LoVo (cell line): ENCODE measurements around the gene DCPS.
"Not testable (repeated sequence)": the region's sequence is repeated elsewhere in the genome, so short reads cannot be mapped to it uniquely, and the experiment has no call there.

Experiments
- DNase-seq: peaks from one replicate; pipeline ENCODE4 v3.0.0-alpha.2; 2016; ENCODE audit warnings: low spot score

DCPS gene

DNA sequence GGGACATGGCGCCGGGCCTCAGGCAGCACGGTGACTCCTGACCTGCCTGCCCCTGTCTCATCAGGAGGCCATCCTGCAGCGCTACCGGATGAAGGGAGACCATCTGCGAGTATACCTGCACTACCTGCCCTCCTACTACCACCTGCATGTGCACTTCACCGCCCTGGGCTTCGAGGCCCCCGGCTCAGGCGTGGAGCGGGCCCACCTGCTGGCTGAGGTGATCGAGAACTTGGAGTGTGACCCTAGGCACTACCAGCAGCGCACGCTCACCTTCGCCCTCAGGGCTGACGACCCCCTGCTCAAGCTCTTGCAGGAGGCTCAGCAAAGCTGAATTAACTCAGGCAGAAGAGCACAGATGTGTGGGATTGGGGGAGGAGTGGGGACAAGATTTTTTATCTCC is 41.4 kb downstream of the DCPS start:
- no peak for DNase-seq

DNA sequence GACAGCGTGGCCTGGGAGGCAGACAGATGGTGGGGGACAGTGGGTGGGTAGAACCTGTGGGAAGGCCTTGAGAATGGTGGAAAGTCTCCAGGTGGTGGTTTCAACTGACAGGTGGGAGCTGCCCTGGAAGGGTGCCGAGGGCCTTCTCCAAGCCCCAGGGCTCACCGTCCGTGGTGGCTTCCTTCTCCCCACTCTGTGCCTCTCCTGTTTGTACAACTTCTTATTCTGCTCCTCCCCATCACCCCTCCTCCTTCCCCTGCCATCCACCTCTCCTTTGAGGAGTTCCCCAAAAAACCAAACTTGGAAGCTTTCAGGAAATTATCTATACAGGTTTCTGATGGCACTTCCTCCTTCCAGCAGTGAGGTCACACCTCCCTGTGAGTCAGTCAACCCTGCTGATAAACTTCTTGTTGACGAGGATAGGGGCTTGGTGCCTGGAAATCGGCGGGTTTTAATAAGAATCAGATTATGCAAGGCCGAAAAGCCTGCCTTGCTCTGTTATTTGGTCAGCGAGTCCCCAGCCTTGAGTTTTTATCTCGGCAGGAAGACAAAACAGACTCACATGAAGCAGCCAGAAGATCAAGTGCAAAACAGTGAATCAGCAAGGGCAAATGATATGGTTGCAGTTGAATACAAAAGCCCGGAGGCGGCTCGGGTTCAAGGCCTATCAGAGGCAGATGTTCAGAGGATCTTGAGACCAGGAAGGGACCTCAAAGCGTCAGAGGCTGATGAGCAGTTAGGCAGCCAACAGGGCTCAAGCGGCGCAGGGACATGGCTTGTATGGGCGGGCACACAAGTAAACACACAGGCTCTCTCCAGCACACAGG is 42.1 kb downstream of the DCPS start:
- DNase-seq = peak; percentile 22

DNA sequence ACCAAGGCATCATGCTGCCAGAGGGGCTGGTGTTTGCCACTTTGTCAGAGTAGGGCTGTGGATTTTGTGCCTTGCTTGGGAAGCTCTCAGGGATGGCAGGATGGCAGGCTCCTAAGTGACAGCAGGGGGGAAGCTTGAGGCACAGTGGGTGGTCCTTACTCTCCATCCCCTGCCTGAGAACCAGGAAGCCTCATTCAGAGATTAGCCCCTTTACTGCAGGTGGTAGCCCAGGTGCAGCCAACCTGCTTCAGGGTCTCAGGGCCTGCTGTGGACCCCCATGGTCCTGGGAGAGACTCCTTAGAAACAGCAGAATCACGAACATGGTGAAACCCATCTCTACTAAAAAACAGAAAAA is 42.7 kb downstream of the DCPS start:
- no peak for DNase-seq

DNA sequence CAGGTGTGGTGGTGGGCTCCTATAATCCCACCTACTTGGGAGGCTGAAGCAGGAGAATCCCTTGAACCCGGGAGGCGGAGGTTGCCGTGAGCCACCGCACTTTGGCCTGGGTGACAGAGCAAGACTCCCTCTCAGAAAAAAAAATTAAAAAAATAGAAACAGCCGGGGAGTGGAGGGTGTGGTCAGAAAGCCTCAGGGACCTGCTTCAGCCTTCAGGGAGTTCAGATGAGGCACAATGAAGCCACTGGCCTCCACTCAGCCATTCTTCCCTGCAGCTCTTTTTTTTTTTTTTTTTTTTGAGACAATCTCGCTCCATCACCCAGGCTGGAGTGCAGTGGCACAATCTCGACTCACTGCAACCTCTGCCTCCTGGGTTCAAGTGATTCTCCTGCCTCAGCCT is 43.1 kb downstream of the DCPS start:
- not testable (repeated sequence) for DNase-seq

DNA sequence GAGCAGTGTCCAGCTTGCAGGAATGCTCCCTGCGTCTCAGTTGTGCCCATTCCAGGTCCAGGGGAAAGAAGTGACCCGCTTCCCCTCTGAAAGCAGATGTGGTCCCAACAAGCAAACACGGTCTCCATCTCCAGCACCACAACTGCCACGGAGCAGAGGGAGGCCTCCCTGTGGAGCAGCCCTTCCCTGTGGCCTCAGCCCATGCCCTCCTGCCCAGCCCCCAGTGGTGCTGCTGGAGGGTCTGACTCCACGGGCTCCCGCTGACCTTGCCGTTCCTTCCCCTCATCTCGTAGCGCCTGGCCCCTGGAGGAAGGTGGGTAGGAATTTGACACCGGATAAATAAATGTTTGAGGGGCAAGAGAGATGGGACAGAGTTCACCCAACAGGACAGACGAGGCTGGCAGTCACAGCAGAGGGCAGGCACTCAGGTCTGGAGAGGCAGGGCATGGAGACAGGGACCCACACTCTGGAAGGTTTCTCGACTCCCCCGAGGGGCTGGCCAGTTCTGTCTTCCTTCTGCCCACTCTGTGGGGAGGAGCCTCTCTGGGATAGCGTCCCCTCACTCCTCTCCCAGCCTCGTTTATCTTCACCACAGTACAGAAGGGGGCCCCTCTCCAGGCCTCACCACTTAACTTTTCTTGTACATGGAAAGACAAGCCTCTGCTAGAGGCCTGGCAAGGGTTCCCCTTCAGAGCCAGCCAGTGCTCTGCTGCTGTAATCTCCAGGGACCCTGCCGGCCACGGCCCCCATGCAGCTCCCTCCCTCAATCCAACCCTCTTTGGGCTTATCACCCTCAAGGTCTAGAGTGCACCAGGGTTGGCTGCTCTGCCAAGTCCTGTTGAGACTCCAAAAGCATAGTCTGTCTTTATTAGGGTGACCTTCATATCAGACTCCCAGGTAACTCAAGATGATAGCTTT is 44.1 kb downstream of the DCPS start:
- no peak for DNase-seq

DNA sequence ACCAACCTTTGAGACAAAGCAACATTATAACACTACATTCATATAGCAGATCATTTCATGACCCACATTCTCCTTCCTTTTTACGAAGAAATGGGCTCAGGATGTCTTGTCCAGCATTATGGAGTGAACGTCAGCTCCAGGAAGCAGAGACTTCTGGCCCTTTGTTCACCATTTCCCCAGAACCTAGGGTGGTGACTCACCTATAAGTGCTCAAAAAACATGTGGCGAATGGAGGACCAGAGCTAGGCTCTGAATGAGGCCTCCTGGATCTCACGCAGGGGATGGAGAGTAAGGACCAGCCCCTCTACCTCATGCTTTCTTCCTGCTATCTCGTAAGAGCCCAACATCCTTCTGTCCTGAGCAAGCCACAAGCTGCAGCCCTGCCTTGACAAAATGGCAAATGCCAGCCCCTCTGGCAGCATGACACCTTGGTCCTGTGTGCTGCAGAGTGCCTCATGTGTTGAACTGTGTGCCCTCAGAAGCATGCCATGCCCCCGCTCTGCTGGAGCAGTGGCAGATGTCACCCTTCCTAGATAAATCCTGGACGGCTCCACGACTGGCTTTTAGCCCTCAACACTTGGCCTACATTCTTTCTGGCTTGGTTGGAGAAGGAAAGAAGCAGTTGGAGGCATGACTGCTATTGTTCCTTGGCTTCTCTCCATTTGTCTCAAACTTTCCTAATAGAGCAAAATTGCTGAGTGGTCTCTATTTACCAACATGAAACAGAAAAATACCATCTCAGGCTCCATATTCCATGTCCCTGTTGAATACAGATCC is 45.1 kb downstream of the DCPS start:
- DNase-seq = no peak

DNA sequence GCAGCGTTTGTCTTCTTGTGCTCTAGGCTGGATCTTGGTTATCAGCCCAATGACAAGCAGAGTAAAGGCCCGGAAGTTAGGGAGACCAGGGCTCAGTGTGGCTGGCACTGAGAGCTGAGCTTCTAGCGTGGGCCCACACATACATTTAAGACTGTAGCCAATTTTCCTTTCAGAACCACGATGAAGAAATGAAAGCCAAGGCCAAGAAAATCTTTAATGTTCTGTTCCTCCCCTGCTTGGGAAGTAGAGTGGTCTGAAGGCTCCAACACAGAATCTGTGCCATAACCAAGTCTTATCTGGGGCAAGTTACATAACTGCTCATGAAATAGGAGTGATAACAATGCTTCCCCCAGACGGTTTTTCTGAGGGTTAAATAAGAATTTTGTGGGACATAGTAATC is 47.0 kb downstream of the DCPS start:
- DNase-seq = no peak

DNA sequence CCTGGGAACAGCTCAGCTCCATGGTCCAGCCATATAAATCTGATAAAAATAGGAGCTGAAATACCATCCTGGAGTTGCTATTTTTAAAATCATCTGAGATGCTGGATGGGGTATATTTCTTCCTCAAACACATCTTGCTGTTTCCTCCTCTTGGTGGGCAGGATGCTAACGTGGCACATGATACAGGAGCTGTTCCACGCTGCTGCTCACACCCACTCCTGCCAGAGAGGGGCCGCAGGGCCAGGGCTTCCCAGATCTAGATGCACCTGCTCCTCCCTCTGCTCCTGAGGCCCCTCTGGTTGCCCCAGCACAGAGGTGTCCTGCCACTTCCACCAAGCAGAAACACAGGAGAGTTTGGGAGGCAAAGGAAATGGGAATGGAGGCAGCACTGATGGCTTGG is 48.3 kb downstream of the DCPS start:
- DNase-seq = no peak

DNA sequence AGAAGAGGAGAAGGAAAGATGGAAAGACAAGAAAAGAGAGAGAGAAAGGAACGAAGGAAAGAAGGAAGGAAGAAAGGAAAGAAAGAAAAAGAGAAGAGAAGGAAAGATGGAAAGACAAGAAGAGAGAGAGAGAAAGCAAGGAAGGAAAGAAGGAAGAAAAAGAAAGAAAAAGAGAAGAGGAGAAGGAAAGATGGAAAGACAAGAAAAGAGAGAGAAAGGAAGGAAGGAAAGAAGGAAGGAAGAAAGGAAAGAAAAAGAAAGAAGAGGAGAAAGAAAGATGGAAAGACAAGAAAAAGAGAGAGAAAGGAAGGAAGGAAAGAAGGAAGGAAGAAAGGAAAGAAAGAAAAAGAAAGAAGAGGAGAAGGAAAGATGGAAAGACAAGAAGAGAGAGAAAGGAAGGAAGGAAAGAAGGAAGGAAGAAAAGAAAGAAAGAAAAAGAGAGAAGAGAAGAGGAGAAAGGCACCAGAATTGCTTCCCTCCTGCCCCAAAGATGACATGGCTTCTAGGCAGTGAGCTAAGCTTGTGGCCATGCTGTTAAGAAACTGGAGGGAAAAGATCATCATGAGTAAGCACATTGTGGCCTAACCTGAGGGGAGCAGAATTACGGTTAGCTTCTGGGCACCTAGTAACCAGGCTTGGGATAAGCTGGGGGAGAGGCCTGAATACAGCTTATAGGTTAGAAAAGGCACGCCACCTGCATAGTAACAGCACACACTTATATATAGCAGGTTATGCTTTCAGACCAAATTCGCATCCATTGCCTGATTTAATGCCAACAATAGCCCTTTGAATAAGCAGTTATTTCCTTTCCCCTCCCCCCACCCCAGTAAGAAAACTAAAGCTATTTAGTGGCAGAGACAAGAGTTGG is 49.3 kb downstream of the DCPS start:
- no peak for DNase-seq

DNA sequence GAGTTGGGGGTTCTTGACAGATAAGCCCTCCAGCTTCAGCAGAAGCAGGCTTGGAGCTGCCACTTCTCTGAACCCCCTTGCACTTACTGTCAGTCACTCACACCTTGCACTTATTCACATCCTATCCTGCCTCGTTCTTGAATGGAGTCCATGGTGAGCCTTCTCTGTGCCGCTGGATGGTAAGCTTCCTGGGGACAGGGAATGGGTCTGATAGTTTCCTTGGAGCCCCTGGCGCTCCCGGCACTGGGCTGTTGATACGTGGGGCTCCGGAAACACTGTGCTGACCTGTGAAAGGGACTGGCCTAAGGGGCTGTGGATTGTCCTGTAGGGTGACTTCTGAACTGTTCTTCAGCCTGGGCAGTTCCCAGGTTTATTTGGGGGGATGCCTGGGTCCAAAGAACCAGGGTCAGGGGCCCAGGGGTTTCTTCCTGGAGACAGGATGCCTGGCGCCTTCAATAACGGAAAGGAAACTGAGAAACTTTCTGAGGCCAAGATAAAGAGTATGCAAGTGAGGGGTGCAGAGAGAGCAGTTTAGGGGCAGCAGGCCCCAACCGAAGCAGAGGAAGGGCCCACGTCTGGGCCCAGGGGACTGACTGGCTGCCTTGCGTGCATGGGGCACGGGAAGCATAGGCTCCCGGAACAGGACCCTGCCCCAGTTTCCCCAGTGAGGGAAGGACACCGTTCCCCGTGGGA is 50.9 kb downstream of the DCPS start:
- DNase-seq = no peak

DNA sequence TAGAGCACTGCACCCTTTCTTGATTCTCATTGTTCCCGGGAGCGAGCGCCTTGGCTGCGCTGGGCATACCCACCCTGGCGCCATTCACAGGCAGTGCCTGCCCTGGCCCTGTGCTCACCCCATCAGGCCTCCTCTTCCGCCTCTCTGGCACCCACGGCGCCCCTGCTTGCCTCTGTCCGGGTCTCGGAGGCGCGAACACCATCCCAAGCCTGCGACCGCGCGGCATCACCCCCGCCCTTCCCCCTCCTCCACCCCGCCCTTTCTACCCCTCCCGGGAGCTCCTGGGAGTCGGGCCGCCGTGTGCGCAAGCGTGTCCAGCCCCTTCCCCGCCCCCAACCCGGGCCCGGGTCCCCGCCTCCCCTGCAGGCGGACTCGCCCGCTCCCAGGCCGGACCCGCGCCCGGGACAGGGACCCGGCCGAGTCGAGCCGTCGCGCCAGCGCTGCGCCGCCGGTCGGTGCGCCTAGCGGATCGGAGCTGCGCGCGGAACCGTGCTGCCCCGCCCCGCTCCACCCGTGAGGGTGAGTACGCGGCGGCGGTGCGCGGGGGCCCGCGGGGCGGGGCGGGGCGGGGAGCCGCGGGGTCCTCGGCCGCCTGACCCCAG is 51.6 kb downstream of the DCPS start, which contains the start of gene ST3GAL4:
Gene ST3GAL4 (plus strand): TSS at position 363 of the 602 bp plus-strand sequence. CDS start 50,470 bp downstream, outside the sequence.
- DNase-seq = peak; percentile 66

DNA sequence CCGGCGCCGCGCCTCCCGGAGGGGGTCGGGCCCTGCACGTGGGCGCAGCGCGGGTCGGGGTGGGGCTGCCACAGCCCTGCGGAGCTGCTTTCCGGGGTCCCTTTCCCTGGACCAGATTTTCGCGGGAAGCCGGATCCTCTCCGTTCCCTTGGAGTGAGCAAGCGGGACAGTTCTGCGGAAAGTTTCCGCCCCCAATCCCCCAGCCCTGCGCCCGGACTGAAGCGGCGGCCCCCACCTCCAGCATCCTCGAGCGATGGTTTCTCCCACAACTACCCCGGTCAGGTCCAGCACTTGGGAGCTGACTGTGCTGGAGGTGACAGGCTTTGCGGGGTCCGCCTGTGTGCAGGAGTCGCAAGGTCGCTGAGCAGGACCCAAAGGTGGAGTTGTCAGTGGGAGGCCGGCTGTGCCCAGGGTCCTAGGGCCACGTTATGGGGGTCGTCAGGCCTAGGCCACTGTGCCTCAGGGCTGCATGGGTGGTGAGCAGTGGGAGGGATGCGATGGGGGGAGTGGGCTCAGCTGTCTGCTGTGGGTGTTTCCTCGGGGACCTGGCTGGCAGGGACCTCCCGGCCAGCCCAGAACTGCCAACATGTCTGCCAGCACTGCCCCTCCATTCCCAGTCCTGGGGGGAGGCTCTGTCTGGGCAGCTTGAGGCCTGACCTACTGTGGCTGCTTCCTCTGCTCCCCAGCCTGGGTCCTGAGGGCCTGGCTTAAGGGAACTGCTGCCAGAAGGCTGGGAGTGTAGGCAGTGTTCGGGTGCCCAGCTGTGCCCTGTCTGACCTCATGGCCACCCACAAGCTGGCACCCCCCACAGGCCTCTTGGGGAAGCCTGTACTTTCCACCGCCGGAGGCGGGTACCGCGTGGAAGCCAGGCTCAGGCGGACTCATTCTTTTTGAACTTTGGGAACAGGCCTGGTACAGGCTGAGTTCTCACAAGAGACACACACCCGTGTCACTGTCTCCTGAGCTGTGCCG is 52.4 kb downstream of the DCPS start:
- no peak for DNase-seq

DNA sequence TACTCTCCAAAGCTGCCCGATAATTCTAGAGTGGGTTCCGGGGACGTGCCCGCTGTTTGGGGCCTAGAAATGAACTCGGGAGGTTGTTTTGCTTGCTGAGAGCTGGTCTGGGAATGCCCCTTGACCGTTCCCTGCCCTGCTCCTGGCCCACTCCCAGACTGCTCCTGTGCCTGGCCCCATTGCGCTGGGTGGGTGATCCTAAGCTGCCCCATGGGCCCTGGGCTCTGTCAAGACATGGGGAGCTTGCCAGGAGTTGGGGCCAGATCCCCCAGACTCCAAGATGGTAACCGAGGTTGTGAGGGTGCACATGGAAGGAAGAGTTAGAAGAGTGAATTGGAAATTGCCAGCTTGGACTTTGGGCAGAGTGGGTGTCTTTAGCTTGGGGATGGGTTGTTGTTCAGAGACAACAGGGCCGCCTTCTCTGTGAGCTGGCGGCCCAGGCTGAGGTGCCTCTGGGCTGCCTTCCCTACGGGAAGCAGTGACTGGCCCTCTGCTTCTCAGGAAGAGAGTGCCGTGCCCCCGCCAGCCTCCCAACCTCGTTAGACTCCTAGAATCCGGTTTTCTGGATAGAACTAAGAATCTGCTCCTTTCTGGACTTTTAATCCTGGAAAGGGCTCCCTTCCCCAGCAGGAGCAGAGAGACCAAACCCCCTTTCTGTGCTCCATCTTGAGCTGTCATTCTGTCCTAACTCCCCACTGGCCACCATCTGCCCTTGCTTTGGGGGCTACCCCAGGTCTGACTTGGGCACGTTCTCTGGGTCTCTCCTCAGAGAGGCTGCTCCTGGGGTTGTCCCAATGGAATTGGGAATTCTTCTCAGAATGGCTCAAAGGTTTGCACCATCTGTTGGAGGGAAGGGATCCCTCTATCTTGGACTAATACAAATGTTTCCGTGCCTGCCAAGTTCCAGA is 53.4 kb downstream of the DCPS start:
- DNase-seq = no peak

DNA sequence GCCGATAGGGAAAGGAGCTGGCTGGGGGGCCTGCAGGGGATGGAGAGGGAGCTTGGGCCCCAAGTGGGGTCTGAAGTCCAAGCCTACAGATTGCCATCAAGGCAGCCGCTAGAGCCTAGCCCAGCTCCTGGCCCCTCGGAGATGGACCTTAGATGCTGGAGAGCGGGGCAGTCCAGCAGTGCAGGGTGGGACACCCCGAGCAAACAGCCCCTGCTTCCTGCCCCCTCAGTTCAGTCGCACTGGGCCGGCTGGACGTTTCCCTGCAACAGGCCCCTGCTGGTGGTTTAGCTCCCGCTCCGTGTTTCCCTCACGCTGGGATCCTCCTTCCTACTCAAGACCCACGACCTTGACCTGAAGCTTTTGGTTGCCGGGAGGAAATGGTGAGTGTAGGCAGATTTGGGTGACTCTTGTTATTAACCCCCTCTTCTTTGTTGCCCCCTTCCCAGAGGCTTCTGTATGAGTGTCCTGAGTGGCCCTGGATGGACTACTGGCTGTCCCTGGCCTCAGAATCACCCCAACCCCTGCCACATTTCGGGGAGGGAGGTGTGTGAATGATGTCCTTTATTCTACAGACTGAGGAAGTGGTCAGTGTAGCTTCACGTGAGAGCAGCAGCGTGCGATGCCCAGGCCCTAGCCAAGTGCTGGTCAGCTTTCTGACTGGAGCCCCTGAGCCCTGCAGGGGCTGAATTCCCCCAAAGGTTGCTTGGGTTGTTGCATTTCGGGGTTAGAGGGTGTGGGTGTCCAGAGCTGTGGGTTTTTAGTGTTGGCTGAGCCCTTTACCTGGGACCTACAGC is 54.3 kb downstream of the DCPS start:
- DNase-seq = no peak

DNA sequence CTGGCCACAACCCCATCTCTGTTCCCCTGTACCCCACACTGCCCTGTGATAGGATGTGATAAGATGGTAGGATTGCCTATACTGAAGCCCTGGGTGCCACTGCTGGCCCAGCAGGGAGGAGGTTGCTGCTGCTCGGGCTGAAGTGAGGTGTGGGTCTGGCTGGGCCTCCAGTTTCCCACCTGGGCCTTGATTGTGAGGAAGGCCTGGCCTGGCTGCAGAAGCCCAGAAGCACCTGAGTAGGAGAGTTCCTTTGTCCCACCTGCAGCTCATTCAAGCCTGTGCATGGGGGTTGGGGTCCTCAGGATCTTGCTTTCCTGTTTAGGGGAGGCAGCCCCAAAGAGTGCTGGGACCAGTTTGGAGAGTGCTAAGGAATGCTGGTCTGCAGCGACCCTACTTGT is 54.9 kb downstream of the DCPS start:
- DNase-seq = no peak

DNA sequence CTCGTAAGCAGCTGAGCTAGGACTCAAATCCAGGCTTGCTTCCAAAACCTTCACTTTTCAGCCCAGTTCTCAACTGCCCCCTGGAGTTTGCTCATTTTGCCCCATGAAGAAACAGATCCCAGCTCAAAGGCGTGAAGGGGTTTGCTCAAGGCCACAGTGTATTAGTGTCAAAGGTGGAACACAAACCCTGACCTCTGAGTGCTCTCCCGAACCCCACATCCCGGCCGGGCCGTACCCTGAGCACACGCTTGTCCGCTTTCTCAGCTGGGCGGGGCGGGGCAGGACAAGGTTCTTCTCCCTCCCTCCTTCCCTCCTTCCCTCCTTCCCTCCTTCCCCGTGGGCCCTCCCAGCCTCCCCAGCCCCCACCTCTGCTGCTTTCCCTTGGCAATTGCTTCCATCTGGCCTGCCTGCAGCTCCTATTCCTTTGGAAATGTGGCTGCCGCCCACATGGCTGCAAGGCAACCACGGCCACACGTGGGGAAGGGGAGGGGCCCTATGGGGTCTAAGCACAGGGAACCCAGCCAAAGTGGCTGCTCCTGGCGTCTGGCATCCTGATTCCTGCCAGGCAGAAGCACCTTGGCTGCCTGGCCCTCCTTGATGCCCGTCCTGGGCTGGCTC is 55.7 kb downstream of the DCPS start:
- DNase-seq = no peak

DNA sequence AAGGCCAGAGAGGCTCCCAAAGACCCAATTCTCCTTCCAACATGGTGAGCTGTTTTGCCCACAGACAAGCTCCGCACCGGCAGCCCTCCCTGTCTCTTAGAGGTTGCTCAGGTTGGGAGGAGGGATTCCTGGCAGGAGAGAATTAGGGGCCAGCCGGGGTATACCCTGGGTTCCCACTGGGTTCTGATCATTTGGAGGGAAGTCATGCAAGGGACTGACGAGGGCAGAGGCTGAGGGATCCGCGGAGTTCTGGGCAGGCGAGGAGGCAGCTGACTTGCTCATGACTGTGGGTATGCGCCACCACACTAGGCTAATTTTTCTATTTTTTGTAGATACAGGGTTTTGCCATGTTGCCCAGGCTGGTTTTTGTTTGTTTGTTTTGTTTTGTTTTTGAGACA is 56.2 kb downstream of the DCPS start:
- DNase-seq = no peak
